Endothelial cell (in vitro differentiated cells): ENCODE measurements around the gene SCTR. TPM values are rescaled to one million over a fixed set of nuclear protein-coding genes. Genes with fewer than 3 reads are reported as not detected.

ENCODE experiments used
- DNase-seq: peaks from one replicate; pipeline ENCODE4 v3.0.0; 2021; ENCODE audit warnings: low spot score
- H3K27ac Mint-ChIP-seq: one replicate; pipeline ENCODE4 v1.8.0; 2021; ENCODE audit warnings: mixed read lengths, inconsistent platforms; ENCODE audit not compliant: unreplicated experiment
- H3K27me3 Mint-ChIP-seq: one replicate; pipeline ENCODE4 v1.8.0; 2021; ENCODE audit warnings: mild to moderate bottlenecking, moderate library complexity, mixed read lengths, inconsistent platforms; ENCODE audit not compliant: unreplicated experiment
- H3K36me3 Mint-ChIP-seq: one replicate; pipeline ENCODE4 v1.8.0; 2021; ENCODE audit warnings: mild to moderate bottlenecking, low read depth, mixed read lengths, inconsistent platforms; ENCODE audit not compliant: unreplicated experiment
- H3K4me1 Mint-ChIP-seq: one replicate; pipeline ENCODE4 v1.8.0; 2021; ENCODE audit warnings: mild to moderate bottlenecking, mixed read lengths, inconsistent platforms; ENCODE audit not compliant: unreplicated experiment
- H3K4me3 Mint-ChIP-seq: one replicate; pipeline ENCODE4 v1.8.0; 2021; ENCODE audit warnings: mild to moderate bottlenecking, mixed read lengths, inconsistent platforms; ENCODE audit not compliant: unreplicated experiment
- H3K9me3 Mint-ChIP-seq: one replicate; pipeline ENCODE4 v1.8.0; 2021; ENCODE audit warnings: mixed read lengths, inconsistent platforms; ENCODE audit not compliant: unreplicated experiment
- CTCF ChIP-seq: fragments of 200-600 bp; sonication (generic); IDR thresholded peaks from one replicate; pipeline ENCODE4 v1.5.0; 2021; ENCODE audit warnings: antibody characterized with exemption; ENCODE audit not compliant: unreplicated experiment
- total RNA-seq: library from RNA; stranded (reverse); fragmentation: NEBNext Ultra II Directional; extraction: Animal tissue kit (Norgen Biotek cat#: 25700); gene quantifications from one replicate; pipeline ENCODE4 v1.2.1, GENCODE V29; 2021; ENCODE audit not compliant: unreplicated experiment

SCTR gene
- total RNA-seq, 1 donor from 2014 or later: not detected

- Mint-ChIP-seq H3K4me3 (no peak overlapping the region), H3K27ac (no peak overlapping the region), H3K36me3 (no peaks in the 10 kb centered on the region), H3K4me1 (peaks cover 30% of the 10 kb centered on the region), H3K27me3 (peaks cover 2% of the 10 kb centered on the region), H3K9me3 (no peaks in the 10 kb centered on the region)
- TF ChIP-seq CTCF: no peak
- DNase-seq: no peak
Measured at GRCh38 chr2:119449521-119449920, 74.8 kb downstream of the SCTR start.

GRCh38 chr2:119448427-119449141, 75.7 kb downstream of the SCTR start:
- peaks cover 2% of the 10 kb centered on the region for H3K27me3 Mint-ChIP-seq
- DNase-seq: no peak
- H3K9me3 Mint-ChIP-seq: no peaks in the 10 kb centered on the region
- no peak overlapping the region for H3K27ac Mint-ChIP-seq
- H3K4me3 Mint-ChIP-seq: no peak overlapping the region
- TF ChIP-seq CTCF: no peak
- H3K4me1 Mint-ChIP-seq: peaks cover 27% of the 10 kb centered on the region
- no peaks in the 10 kb centered on the region for H3K36me3 Mint-ChIP-seq

- Mint-ChIP-seq H3K36me3 (no peaks in the 10 kb centered on the region), H3K4me3 (no peak overlapping the region)
Measured at GRCh38 chr2:119446037-119446436, 78.2 kb downstream of the SCTR start.

GRCh38 chr2:119442850-119443249, 81.4 kb downstream of the SCTR start:
- Mint-ChIP-seq H3K4me3 (no peak overlapping the region), H3K27me3 (no peaks in the 10 kb centered on the region), H3K4me1 (peaks cover 11% of the 10 kb centered on the region), H3K36me3 (no peaks in the 10 kb centered on the region), H3K27ac (no peak overlapping the region), H3K9me3 (no peaks in the 10 kb centered on the region)
- TF ChIP-seq CTCF: no peak
- DNase-seq: no peak

More at GRCh38 chr2:119446037-119446436, 78.2 kb downstream of the SCTR start:
- no peak for DNase-seq
- no peak for TF ChIP-seq CTCF
- no peak overlapping the region for H3K27ac Mint-ChIP-seq
- no peaks in the 10 kb centered on the region for H3K9me3 Mint-ChIP-seq
- H3K4me1 Mint-ChIP-seq: peaks cover 21% of the 10 kb centered on the region
- no peaks in the 10 kb centered on the region for H3K27me3 Mint-ChIP-seq

GRCh38 chr2:119442226-119442619, 82.1 kb downstream of the SCTR start:
- no peak for TF ChIP-seq CTCF
- Mint-ChIP-seq H3K9me3 (no peaks in the 10 kb centered on the region), H3K4me3 (no peak overlapping the region), H3K4me1 (peaks cover 11% of the 10 kb centered on the region), H3K27me3 (no peaks in the 10 kb centered on the region), H3K36me3 (no peaks in the 10 kb centered on the region), H3K27ac (no peak overlapping the region)
- no peak for DNase-seq
